HepG2 (cell line): Measurements from ENCODE around the gene AP4S1. TPM values are rescaled to one million over a fixed set of nuclear protein-coding genes. Genes with fewer than 3 reads are reported as not detected.

Experiments
- CBFB ChIP-seq: sonication (generic); formaldehyde crosslinking; IDR thresholded peaks from 2 replicates; pipeline ENCODE4 v1.4.0; 2020; ENCODE audit warnings: missing genetic modification reagents
- GATA4 ChIP-seq: sonication (generic); IDR thresholded peaks from 2 replicates; pipeline ENCODE4 v1.6.1; 2016; ENCODE audit warnings: antibody characterized with exemption, low read depth, borderline replicate concordance
- HNF4G ChIP-seq, 2 experiments: sonication (generic) in 1 of 2; formaldehyde crosslinking in 1 of 2; IDR thresholded peaks; 2 replicates each; pipeline versions ENCODE4 v1.4.0 to v1.6.1; 2011 to 2020; ENCODE audit warnings: borderline replicate concordance in 2 of 2, low read depth in 2 of 2, mild to moderate bottlenecking in 2 of 2, low read length in 1 of 2, missing genetic modification reagents in 1 of 2, moderate library complexity in 1 of 2
- MIER3 ChIP-seq: IDR thresholded peaks from 2 replicates; pipeline ENCODE4 v1.6.1; 2016; ENCODE audit warnings: missing compliant biosample characterization, borderline replicate concordance
- NFE2L1 ChIP-seq: sonication (generic); formaldehyde crosslinking; IDR thresholded peaks from 2 replicates; pipeline ENCODE4 v1.4.0; 2020; ENCODE audit warnings: missing genetic modification reagents, mild to moderate bottlenecking, borderline replicate concordance
- SRY ChIP-seq: sonication (generic); formaldehyde crosslinking; IDR thresholded peaks from 2 replicates; pipeline ENCODE4 v1.8.0; 2022; ENCODE audit warnings: mild to moderate bottlenecking, missing genetic modification reagents
- STAG1 ChIP-seq: sonication (generic); formaldehyde crosslinking; IDR thresholded peaks from 2 replicates; pipeline ENCODE4 v1.4.0; 2020; ENCODE audit warnings: missing genetic modification reagents
- TBX3 ChIP-seq: fragments of 450-650 bp; IDR thresholded peaks from 2 replicates; pipeline ENCODE4 v1.6.1; 2017; ENCODE audit warnings: antibody characterized with exemption, mild to moderate bottlenecking, inconsistent platforms, borderline replicate concordance
- TRIM24 ChIP-seq: sonication (generic); formaldehyde crosslinking; IDR thresholded peaks from 2 replicates; pipeline ENCODE4 v1.8.0; 2022; ENCODE audit warnings: mild to moderate bottlenecking, missing genetic modification reagents
- ZBTB8A ChIP-seq: sonication (generic); formaldehyde crosslinking; IDR thresholded peaks from 2 replicates; pipeline ENCODE4 v1.4.0; 2020; ENCODE audit warnings: mild to moderate bottlenecking, low read depth, missing genetic modification reagents, borderline replicate concordance
- ZFP82 ChIP-seq: sonication (generic); formaldehyde crosslinking; IDR thresholded peaks from 2 replicates; pipeline ENCODE4 v1.5.1; 2020; ENCODE audit warnings: mild to moderate bottlenecking, missing genetic modification reagents, borderline replicate concordance
- ZNF136 ChIP-seq: sonication (generic); formaldehyde crosslinking; IDR thresholded peaks from 2 replicates; pipeline ENCODE4 v1.8.1; 2022; ENCODE audit warnings: low read depth, mild to moderate bottlenecking, moderate library complexity, missing genetic modification reagents
- ZNF251 ChIP-seq: sonication (generic); formaldehyde crosslinking; IDR thresholded peaks from 2 replicates; pipeline ENCODE4 v1.9.0; 2021; ENCODE audit warnings: mild to moderate bottlenecking, missing genetic modification reagents
- ZNF343 ChIP-seq: sonication (generic); formaldehyde crosslinking; IDR thresholded peaks from 2 replicates; pipeline ENCODE4 v1.4.0; 2020; ENCODE audit warnings: mild to moderate bottlenecking, missing genetic modification reagents
- ZNF589 ChIP-seq: sonication (generic); formaldehyde crosslinking; conservative IDR thresholded peaks from 2 replicates; pipeline ENCODE4 v1.8.0; 2022; ENCODE audit warnings: mild to moderate bottlenecking, moderate library complexity, missing genetic modification reagents
- polyA plus RNA-seq, 8 experiments: library from polyadenylated mRNA; depleted of rRNA in 3 of 8; stranded (reverse) in 7 of 8; unstranded in 1 of 8; fragments of >200 nt; fragmentation: Illumina TruSeq in 4 of 8; extraction: Trizol in 4 of 8; gene quantifications; 2 replicates each; pipeline versions ENCODE4 v1.2.1 to v1.2.3, GENCODE V29; 2011 to 2016; ENCODE audit warnings: low read depth in 4 of 8, missing spikeins in 1 of 8, mixed read lengths in 1 of 8; ENCODE audit not compliant: insufficient read depth in 1 of 8
- total RNA-seq, 5 experiments: library from RNA; depleted of rRNA; stranded (reverse); fragments of >200 nt; fragmentation: Illumina TruSeq; extraction: Trizol; gene quantifications; 2 replicates each; pipeline ENCODE4 v1.2.3, GENCODE V29; 2016; ENCODE audit warnings: low read depth in 1 of 5
- TF ChIP-seq, protein P1 (sequence below): sonication (generic); formaldehyde crosslinking; IDR thresholded peaks from 2 replicates; pipeline ENCODE4 v1.4.0; 2020; ENCODE audit warnings: missing genetic modification reagents
- TF ChIP-seq, protein P2 (sequence below): IDR thresholded peaks from 2 replicates; pipeline ENCODE4 v1.6.1; 2018; ENCODE audit warnings: missing genetic modification reagents, mild to moderate bottlenecking, missing compliant biosample characterization

The AP4S1 gene
- total and polyA plus RNA-seq, 2 of the 13 experiments (the other 11 are each of a cell fraction or from before 2014, with no cell fraction given) = 3.9 to 21.1 TPM

DNA sequence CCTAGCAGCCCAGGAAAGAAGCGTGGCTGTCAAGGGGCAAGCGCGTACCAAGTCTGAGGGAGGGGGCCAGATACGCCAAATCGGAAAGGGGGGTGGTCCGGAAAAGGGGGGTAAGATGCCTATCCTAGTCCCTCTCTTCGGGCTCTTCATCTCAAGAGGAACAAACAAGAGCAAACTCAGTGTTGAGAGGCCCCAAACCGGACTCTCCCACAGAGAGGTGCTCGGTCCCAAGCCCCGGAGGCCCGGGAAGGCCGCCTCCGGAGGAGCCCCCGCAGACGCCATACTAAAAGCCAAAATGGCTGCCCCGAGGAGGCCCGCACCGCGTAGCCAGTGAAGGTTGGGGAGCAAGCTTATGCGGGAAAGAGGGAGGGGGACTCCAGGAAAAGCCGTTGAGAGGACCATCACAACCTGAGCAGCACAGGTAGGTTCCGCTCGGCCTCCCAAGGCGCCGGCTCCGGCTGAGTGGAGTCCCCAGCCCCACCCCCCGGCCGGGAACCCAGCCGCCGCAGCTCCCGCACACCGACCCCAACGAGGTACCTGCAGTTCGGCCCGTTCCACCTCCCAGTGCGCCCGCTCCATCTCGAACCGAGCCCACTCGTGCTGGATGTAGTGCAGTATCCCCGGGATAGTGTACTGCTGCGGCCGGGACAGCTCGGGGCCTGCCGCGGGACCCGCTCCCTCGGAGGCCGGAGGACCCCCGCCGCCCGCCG, at the start of gene AP4S1 (continued):
- TF ChIP-seq ZFP82 (CRISPR knock-in tag) (peak; percentile 99), MIER3 (CRISPR knock-in tag) (peak; percentile 42; the same call in 1 of the 2 replicates), HNF4G (IDR thresholded peaks at IDR 0.05; ENCODE audit: borderline replicate concordance, low read depth, low read length) (peak; percentile 37; the same call in 1 of the 2 replicates), HNF4G (CRISPR knock-in tag; IDR thresholded peaks at IDR 0.05; ENCODE audit: borderline replicate concordance, low read depth) (peak; percentile 75), SRY (peak; percentile 92; the same call in 1 of the 2 replicates), ZNF251 (CRISPR knock-in tag) (peak; percentile 50; the same call in 1 of the 2 replicates), ZBTB8A (CRISPR knock-in tag) (0 out of 2 replicates have a peak, but pooled peaks have one; percentile 41), ZNF589 (CRISPR knock-in tag) (no peak), TRIM24 (no peak), STAG1 (CRISPR knock-in tag) (0 out of 2 replicates have a peak, but pooled peaks have one; percentile 0), NFE2L1 (CRISPR knock-in tag) (peak; percentile 91; the same call in 1 of the 2 replicates), GATA4 (no peak), ZNF136 (peak; percentile 98), TBX3 (no peak), ZNF343 (CRISPR knock-in tag) (peak; percentile 76), CBFB (CRISPR knock-in tag) (no peak)
- TF ChIP-seq, protein P1, sequence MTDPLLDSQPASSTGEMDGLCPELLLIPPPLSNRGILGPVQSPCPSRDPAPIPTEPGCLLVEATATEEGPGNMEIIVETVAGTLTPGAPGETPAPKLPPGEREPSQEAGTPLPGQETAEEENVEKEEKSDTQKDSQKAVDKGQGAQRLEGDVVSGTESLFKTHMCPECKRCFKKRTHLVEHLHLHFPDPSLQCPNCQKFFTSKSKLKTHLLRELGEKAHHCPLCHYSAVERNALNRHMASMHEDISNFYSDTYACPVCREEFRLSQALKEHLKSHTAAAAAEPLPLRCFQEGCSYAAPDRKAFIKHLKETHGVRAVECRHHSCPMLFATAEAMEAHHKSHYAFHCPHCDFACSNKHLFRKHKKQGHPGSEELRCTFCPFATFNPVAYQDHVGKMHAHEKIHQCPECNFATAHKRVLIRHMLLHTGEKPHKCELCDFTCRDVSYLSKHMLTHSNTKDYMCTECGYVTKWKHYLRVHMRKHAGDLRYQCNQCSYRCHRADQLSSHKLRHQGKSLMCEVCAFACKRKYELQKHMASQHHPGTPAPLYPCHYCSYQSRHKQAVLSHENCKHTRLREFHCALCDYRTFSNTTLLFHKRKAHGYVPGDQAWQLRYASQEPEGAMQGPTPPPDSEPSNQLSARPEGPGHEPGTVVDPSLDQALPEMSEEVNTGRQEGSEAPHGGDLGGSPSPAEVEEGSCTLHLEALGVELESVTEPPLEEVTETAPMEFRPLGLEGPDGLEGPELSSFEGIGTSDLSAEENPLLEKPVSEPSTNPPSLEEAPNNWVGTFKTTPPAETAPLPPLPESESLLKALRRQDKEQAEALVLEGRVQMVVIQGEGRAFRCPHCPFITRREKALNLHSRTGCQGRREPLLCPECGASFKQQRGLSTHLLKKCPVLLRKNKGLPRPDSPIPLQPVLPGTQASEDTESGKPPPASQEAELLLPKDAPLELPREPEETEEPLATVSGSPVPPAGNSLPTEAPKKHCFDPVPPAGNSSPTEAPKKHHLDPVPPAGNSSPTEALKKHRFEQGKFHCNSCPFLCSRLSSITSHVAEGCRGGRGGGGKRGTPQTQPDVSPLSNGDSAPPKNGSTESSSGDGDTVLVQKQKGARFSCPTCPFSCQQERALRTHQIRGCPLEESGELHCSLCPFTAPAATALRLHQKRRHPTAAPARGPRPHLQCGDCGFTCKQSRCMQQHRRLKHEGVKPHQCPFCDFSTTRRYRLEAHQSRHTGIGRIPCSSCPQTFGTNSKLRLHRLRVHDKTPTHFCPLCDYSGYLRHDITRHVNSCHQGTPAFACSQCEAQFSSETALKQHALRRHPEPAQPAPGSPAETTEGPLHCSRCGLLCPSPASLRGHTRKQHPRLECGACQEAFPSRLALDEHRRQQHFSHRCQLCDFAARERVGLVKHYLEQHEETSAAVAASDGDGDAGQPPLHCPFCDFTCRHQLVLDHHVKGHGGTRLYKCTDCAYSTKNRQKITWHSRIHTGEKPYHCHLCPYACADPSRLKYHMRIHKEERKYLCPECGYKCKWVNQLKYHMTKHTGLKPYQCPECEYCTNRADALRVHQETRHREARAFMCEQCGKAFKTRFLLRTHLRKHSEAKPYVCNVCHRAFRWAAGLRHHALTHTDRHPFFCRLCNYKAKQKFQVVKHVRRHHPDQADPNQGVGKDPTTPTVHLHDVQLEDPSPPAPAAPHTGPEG (CRISPR knock-in tag) = no peak
- TF ChIP-seq, protein P2, sequence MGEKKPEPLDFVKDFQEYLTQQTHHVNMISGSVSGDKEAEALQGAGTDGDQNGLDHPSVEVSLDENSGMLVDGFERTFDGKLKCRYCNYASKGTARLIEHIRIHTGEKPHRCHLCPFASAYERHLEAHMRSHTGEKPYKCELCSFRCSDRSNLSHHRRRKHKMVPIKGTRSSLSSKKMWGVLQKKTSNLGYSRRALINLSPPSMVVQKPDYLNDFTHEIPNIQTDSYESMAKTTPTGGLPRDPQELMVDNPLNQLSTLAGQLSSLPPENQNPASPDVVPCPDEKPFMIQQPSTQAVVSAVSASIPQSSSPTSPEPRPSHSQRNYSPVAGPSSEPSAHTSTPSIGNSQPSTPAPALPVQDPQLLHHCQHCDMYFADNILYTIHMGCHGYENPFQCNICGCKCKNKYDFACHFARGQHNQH (CRISPR knock-in tag) = peak; percentile 42; the same call in 1 of the 2 replicates
